Activated CD8-positive, alpha-beta T cell treated with anti-CD3 and anti-CD28 coated beads, Interleukin-2, amount 10 ng/mL, durations not matched to agents 7 days and 5 days (primary cell): ENCODE data around the gene ACKR4. TPM values are rescaled to one million over a fixed set of nuclear protein-coding genes. Genes with fewer than 3 reads are reported as not detected.
"Not testable (repeated sequence)": the region's sequence is repeated elsewhere in the genome, so short reads cannot be mapped to it uniquely, and the experiment has no call there.

ENCODE experiments used
- ATAC-seq: fragments of 150-1000 bp; cut with Tn5 transposase; one replicate; pipeline ENCODE4 v1.10.0; 2021; ENCODE audit warnings: moderate library complexity
- CTCF ChIA-PET: fragments of 350-600 bp; sonication (Branson Sonifier 250); formaldehyde crosslinking; loops from one replicate; lab custom pipeline; 2021; ENCODE audit warnings: antibody characterized with exemption; lab: Charles Lee
- POLR2A ChIA-PET: fragments of 350-600 bp; sonication (Branson Sonifier 250); formaldehyde crosslinking; loops from one replicate; lab custom pipeline; 2021; ENCODE audit warnings: antibody characterized with exemption; lab: Charles Lee
- DNase-seq: peaks from one replicate; pipeline ENCODE4 v3.0.0-alpha.2; 2020
- H3K27ac Mint-ChIP-seq: one replicate; pipeline ENCODE4 v1.8.0; 2021; ENCODE audit warnings: mild to moderate bottlenecking, mixed read lengths
- H3K27me3 Mint-ChIP-seq: one replicate; pipeline ENCODE4 v1.8.0; 2021; ENCODE audit warnings: low read depth, mixed read lengths
- H3K36me3 Mint-ChIP-seq: one replicate; pipeline ENCODE4 v1.8.0; 2021; ENCODE audit warnings: low read depth, mixed read lengths
- H3K4me1 Mint-ChIP-seq: one replicate; pipeline ENCODE4 v1.8.0; 2021; ENCODE audit warnings: low read depth, mixed read lengths
- H3K4me3 Mint-ChIP-seq: one replicate; pipeline ENCODE4 v1.8.0; 2021; ENCODE audit warnings: mild to moderate bottlenecking, mixed read lengths
- H3K9me3 Mint-ChIP-seq: one replicate; pipeline ENCODE4 v1.8.0; 2022; ENCODE audit warnings: mixed read lengths; ENCODE audit not compliant: insufficient read depth
- total RNA-seq, 2 experiments: library from RNA; stranded (reverse); gene quantifications; one replicate each; pipeline ENCODE4 v1.2.3, GENCODE V29; 2021

The ACKR4 gene
- not detected for total RNA-seq

GRCh38 chr3:132596816-132597433 lies at the start of gene ACKR4:
ACKR4 (plus strand) TSS chr3:132597270; CDS start chr3:132600398, 3,128 bp downstream.
- ATAC-seq (no peak), DNase-seq (no peak)
- Mint-ChIP-seq H3K27me3 (no peaks in the 10 kb centered on the region), H3K4me3 (no peak within 1 kb of the TSS), H3K9me3 (no peaks in the 10 kb centered on the region), H3K27ac (no peak within 1 kb of the TSS), H3K36me3 (peaks cover 13% of the 10 kb centered on the region), H3K4me1 (peaks cover 1% of the 10 kb centered on the region)
- POLR2A ChIA-PET = interaction anchor here (0.6 kb wide), 1 partner anchor 111 kb away, joined by 4 read pairs; no protein-coding TSS in a partner anchor
- CTCF ChIA-PET = no interaction called here

- ChIA-PET POLR2A (no interaction called here), CTCF (interaction anchor here (0.9 to 4.9 kb wide), 2 partner anchors 8 to 12 kb away, joined by 5 to 43 read pairs; no protein-coding TSS in a partner anchor)
- H3K27me3 Mint-ChIP-seq = no peaks in the 10 kb centered on the region
- no peak overlapping the region for H3K27ac Mint-ChIP-seq
- no peaks in the 10 kb centered on the region for H3K9me3 Mint-ChIP-seq
- ATAC-seq = no peak
- no peak for DNase-seq
- H3K4me3 Mint-ChIP-seq = no peak overlapping the region
- H3K4me1 Mint-ChIP-seq = peaks cover 28% of the 10 kb centered on the region
- peaks cover 13% of the 10 kb centered on the region for H3K36me3 Mint-ChIP-seq
These were observed 47.9 kb upstream of the ACKR4 start for GRCh38 chr3:132549169-132549568.

GRCh38 chr3:132549890-132550578 lies 47.0 kb upstream of the ACKR4 start:
- POLR2A ChIA-PET = interaction anchor here (0.6 kb wide), 1 partner anchor 1524 kb away, joined by 3 read pairs; no protein-coding TSS in a partner anchor
- Mint-ChIP-seq H3K36me3 (peaks cover 7% of the 10 kb centered on the region), H3K27me3 (no peaks in the 10 kb centered on the region), H3K4me1 (peaks cover 21% of the 10 kb centered on the region), H3K27ac (peak overlapping the region; percentile 60), H3K9me3 (no peaks in the 10 kb centered on the region), H3K4me3 (no peak overlapping the region)
- ATAC-seq = peak; percentile 76
- CTCF ChIA-PET = interaction anchor here (3.0 kb wide), 1 partner anchor 14 kb away, joined by 13 read pairs; no protein-coding TSS in a partner anchor
- DNase-seq = no peak

- POLR2A ChIA-PET = interaction anchor here (0.6 kb wide), 1 partner anchor 1525 kb away, joined by 3 read pairs; no protein-coding TSS in a partner anchor
- Mint-ChIP-seq H3K27ac (peak overlapping the region; percentile 60), H3K4me3 (no peak overlapping the region), H3K36me3 (peaks cover 4% of the 10 kb centered on the region), H3K27me3 (no peaks in the 10 kb centered on the region), H3K4me1 (peaks cover 21% of the 10 kb centered on the region), H3K9me3 (no peaks in the 10 kb centered on the region)
- no peak for DNase-seq
- ATAC-seq = peak; percentile 42
- CTCF ChIA-PET = interaction anchor here (1.2 to 3.0 kb wide), 2 partner anchors 15 to 92 kb away, joined by 3 to 13 read pairs; no protein-coding TSS in a partner anchor
These were observed 46.3 kb upstream of the ACKR4 start for GRCh38 chr3:132550579-132551305.

DNA sequence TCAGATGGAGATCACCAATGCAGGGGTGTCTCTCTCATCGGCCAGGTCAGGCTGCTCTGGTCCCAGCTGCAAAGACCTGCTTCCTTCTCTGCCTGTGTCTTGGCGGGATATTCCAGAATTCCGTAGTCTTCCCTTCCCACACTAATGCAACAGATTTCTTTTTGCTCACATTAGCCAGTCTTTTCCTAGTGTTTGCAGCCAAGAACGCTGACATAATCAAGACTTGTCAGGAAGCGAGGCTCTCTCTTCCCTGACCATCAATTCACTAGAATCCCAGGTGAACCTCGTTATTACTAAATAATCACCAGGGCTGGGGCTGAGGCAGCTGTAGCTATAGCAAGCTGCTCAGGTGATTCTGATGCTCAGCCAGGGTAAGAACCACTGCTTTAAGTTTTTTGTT lies 43.2 kb upstream of the ACKR4 start:
- Mint-ChIP-seq H3K27ac (no peak overlapping the region), H3K36me3 (no peaks in the 10 kb centered on the region), H3K4me3 (no peak overlapping the region), H3K9me3 (no peaks in the 10 kb centered on the region), H3K27me3 (no peaks in the 10 kb centered on the region), H3K4me1 (peaks cover 20% of the 10 kb centered on the region)
- ChIA-PET POLR2A (no interaction called here), CTCF (interaction anchor here (0.9 kb wide), 1 partner anchor 18 kb away, joined by 6 read pairs; no protein-coding TSS in a partner anchor)
- ATAC-seq (no peak), DNase-seq (no peak)

DNA sequence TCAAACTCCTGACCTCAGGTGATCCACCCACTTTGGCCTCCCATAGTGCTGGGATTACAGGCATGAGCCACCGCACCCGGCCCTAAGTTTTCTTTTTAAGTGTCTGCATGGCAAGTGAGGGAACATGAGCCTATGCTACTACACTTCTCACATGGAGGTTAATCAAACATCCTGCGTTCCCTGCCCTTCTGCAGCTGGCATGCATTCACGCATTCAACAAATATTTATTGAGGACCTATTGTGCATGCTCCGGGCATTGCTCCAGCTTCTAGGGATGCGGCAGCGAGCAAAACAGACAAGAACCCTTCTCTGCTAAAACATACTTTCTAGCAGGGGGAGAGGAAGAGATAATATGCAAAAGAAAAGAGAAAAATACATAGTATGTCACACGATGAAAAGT lies 42.6 kb upstream of the ACKR4 start:
- DNase-seq (no peak), ATAC-seq (no peak)
- no peaks in the 10 kb centered on the region for H3K27me3 Mint-ChIP-seq
- no peak overlapping the region for H3K27ac Mint-ChIP-seq
- no peaks in the 10 kb centered on the region for H3K36me3 Mint-ChIP-seq
- no peaks in the 10 kb centered on the region for H3K9me3 Mint-ChIP-seq
- ChIA-PET CTCF (no interaction called here), POLR2A (no interaction called here)
- H3K4me3 Mint-ChIP-seq = no peak overlapping the region
- H3K4me1 Mint-ChIP-seq = peaks cover 19% of the 10 kb centered on the region

- H3K36me3 Mint-ChIP-seq = no peaks in the 10 kb centered on the region
- POLR2A ChIA-PET = no interaction called here
- no peak overlapping the region for H3K4me3 Mint-ChIP-seq
- no peak overlapping the region for H3K27ac Mint-ChIP-seq
- CTCF ChIA-PET = no interaction called here
- DNase-seq (no peak), ATAC-seq (no peak)
- peaks cover 9% of the 10 kb centered on the region for H3K4me1 Mint-ChIP-seq
- H3K27me3 Mint-ChIP-seq = no peaks in the 10 kb centered on the region
- no peaks in the 10 kb centered on the region for H3K9me3 Mint-ChIP-seq
These were observed 41.6 kb upstream of the ACKR4 start for GRCh38 chr3:132555306-132556035.

- H3K27ac Mint-ChIP-seq, POLR2A ChIA-PET, H3K4me3 Mint-ChIP-seq, H3K27me3 Mint-ChIP-seq, CTCF ChIA-PET, H3K4me1 Mint-ChIP-seq, ATAC-seq, H3K36me3 Mint-ChIP-seq, DNase-seq, H3K9me3 Mint-ChIP-seq: not testable (repeated sequence)
These were observed 41.1 kb upstream of the ACKR4 start for GRCh38 chr3:132556036-132556386.

- Mint-ChIP-seq H3K4me1 (peaks cover 2% of the 10 kb centered on the region), H3K4me3 (no peak overlapping the region), H3K27me3 (no peaks in the 10 kb centered on the region), H3K27ac (no peak overlapping the region), H3K36me3 (no peaks in the 10 kb centered on the region), H3K9me3 (no peaks in the 10 kb centered on the region)
- ChIA-PET CTCF (interaction anchor here (1.2 kb wide), 1 partner anchor 83 kb away, joined by 5 read pairs; no protein-coding TSS in a partner anchor), POLR2A (no interaction called here)
- no peak for ATAC-seq
- DNase-seq = no peak
These were observed 40.4 kb upstream of the ACKR4 start for GRCh38 chr3:132556508-132557159.

GRCh38 chr3:132561003-132561402 lies 36.1 kb upstream of the ACKR4 start:
- DNase-seq (no peak), ATAC-seq (no peak)
- Mint-ChIP-seq H3K4me1 (peaks cover 2% of the 10 kb centered on the region), H3K27ac (no peak overlapping the region), H3K9me3 (no peaks in the 10 kb centered on the region), H3K36me3 (peaks cover 3% of the 10 kb centered on the region), H3K4me3 (no peak overlapping the region), H3K27me3 (no peaks in the 10 kb centered on the region)
- ChIA-PET CTCF (no interaction called here), POLR2A (no interaction called here)
